Keratinocyte (primary cell): Measurements from ENCODE around the gene OR52K2.

Experiments used
- CTCF ChIP-seq, 3 experiments: IDR thresholded peaks in 1 of 3; conservative IDR thresholded peaks in 1 of 3; optimal IDR thresholded peaks in 1 of 3; 2 replicates in 2 of 3; 3 replicates in 1 of 3; pipeline versions ENCODE3 to v1.5.1; 2011; ENCODE audit warnings: low read length in 3 of 3, mild to moderate bottlenecking in 3 of 3, moderate library complexity in 2 of 3, control low read depth in 1 of 3, inconsistent platforms in 1 of 3; ENCODE audit not compliant: insufficient read depth in 2 of 3; ENCODE audit errors: extremely low read depth in 1 of 3
- EZH2 ChIP-seq: IDR thresholded peaks from one replicate; pipeline ENCODE4 v1.6.1; 2012; ENCODE audit warnings: inconsistent platforms, mild to moderate bottlenecking, low read length, moderate library complexity

- TF ChIP-seq CTCF (optimal IDR thresholded peaks at IDR 0.05 in 1 of 3, IDR thresholded peaks at IDR 0.05 in 1 of 3, conservative IDR thresholded peaks at IDR 0.05 in 1 of 3; ENCODE audit: extremely low read depth in 1 of 3, insufficient read depth in 2 of 3, low read length in 3 of 3), result no peak
- TF ChIP-seq EZH2, result no peak
Observed at GRCh38 chr11:4430051-4430450, 19.0 kb upstream of the OR52K2 start.
